ENCODE data around the gene SRF.
A peak's percentile ranks its signal among the peaks of the same experiment; 100 is the strongest.

Gene SRF

GRCh38 chr6:43175676-43176422, 4.8 kb downstream of the SRF start:
- peak overlapping the region; percentile 92 to 96 for H3K27ac ChIP-seq
- H3K9me3 ChIP-seq = no peaks in the 10 kb centered on the region
- H3K36me3 ChIP-seq = peaks cover 35 to 55% (median 54%) of the 10 kb centered on the region in 3 donors
- no peaks in the 10 kb centered on the region for H3K27me3 ChIP-seq
- TF ChIP-seq, protein P1, sequence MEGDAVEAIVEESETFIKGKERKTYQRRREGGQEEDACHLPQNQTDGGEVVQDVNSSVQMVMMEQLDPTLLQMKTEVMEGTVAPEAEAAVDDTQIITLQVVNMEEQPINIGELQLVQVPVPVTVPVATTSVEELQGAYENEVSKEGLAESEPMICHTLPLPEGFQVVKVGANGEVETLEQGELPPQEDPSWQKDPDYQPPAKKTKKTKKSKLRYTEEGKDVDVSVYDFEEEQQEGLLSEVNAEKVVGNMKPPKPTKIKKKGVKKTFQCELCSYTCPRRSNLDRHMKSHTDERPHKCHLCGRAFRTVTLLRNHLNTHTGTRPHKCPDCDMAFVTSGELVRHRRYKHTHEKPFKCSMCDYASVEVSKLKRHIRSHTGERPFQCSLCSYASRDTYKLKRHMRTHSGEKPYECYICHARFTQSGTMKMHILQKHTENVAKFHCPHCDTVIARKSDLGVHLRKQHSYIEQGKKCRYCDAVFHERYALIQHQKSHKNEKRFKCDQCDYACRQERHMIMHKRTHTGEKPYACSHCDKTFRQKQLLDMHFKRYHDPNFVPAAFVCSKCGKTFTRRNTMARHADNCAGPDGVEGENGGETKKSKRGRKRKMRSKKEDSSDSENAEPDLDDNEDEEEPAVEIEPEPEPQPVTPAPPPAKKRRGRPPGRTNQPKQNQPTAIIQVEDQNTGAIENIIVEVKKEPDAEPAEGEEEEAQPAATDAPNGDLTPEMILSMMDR (IDR thresholded peaks at IDR 0.05) = no peak
- peaks cover 0 to 35% (median 29%) of the 10 kb centered on the region in 4 donors for H3K4me1 ChIP-seq
- intact Hi-C loops (cut with DNase I; ENCODE audit: low total_unique reads) = no loop called here
- no peak overlapping the region for H3K4me3 ChIP-seq
- DNase-seq = no peak

GRCh38 chr6:43176423-43176786, 5.3 kb downstream of the SRF start:
- H3K9me3 ChIP-seq = no peaks in the 10 kb centered on the region
- peaks cover 35 to 55% (median 54%) of the 10 kb centered on the region in 3 donors for H3K36me3 ChIP-seq
- H3K27ac ChIP-seq = peak overlapping the region; percentile 92 to 96
- peaks cover 0 to 39% (median 31%) of the 10 kb centered on the region in 4 donors for H3K4me1 ChIP-seq
- H3K27me3 ChIP-seq = no peaks in the 10 kb centered on the region
- DNase-seq = no peak
- intact Hi-C loops (cut with DNase I; ENCODE audit: low total_unique reads) = no loop called here
- H3K4me3 ChIP-seq = no peak overlapping the region
- TF ChIP-seq, protein P1 (IDR thresholded peaks at IDR 0.05) = no peak

DNA sequence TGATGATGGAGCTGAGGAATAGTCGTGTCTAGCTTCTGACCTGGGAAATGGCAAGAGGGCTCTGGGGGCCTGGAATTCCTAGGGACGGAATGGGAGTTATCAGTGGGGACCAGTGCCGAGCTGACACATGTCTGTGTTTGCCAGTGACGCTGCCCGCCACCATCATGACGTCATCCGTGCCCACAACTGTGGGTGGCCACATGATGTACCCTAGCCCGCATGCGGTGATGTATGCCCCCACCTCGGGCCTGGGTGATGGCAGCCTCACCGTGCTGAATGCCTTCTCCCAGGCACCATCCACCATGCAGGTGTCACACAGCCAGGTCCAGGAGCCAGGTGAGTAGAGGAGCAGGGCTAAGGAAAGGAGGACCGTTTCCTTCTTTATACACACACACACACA, 7.1 kb downstream of the SRF start:
- Histone ChIP-seq H3K27ac (no peak overlapping the region), H3K9me3 (no peaks in the 10 kb centered on the region), H3K4me3 (no peak overlapping the region), H3K27me3 (no peaks in the 10 kb centered on the region), H3K36me3 (peaks cover 35 to 55% (median 54%) of the 10 kb centered on the region in 3 donors), H3K4me1 (peaks cover 0 to 46% (median 33%) of the 10 kb centered on the region in 4 donors)
- DNase-seq = no peak
- intact Hi-C loops (cut with DNase I; ENCODE audit: low total_unique reads) = no loop called here
- TF ChIP-seq, protein P1 (IDR thresholded peaks at IDR 0.05) = no peak

GRCh38 chr6:43178951-43179830, 8.1 kb downstream of the SRF start:
- intact Hi-C loops (cut with DNase I; ENCODE audit: low total_unique reads) = no loop called here
- TF ChIP-seq, protein P1 (IDR thresholded peaks at IDR 0.05) = no peak
- H3K4me3 ChIP-seq = no peak overlapping the region
- H3K27ac ChIP-seq = peak overlapping the region; percentile 1 to 3
- DNase-seq = no peak
- peaks cover 0 to 42% (median 25%) of the 10 kb centered on the region in 4 donors for H3K4me1 ChIP-seq
- no peaks in the 10 kb centered on the region for H3K9me3 ChIP-seq
- peaks cover 35 to 55% (median 55%) of the 10 kb centered on the region in 3 donors for H3K36me3 ChIP-seq
- H3K27me3 ChIP-seq = no peaks in the 10 kb centered on the region

- no peaks in the 10 kb centered on the region for H3K9me3 ChIP-seq
- intact Hi-C loops (cut with DNase I; ENCODE audit: low total_unique reads) = no loop called here
- no peak overlapping the region for H3K4me3 ChIP-seq
- peaks cover 0 to 37% (median 25%) of the 10 kb centered on the region in 4 donors for H3K4me1 ChIP-seq
- TF ChIP-seq, protein P1 (IDR thresholded peaks at IDR 0.05) = no peak
- peak overlapping the region in 1 of 2 donors; percentile 3 for H3K27ac ChIP-seq
- no peak for DNase-seq
- H3K36me3 ChIP-seq = peaks cover 35 to 63% (median 55%) of the 10 kb centered on the region in 3 donors
- H3K27me3 ChIP-seq = no peaks in the 10 kb centered on the region
Measured at GRCh38 chr6:43180058-43180457, 9.0 kb downstream of the SRF start.

Measured in tibial artery (tissue), 4 donors.